A549 (cell line): ENCODE measurements around the gene GNB1L. TPM values are rescaled to one million over a fixed set of nuclear protein-coding genes. Genes with fewer than 3 reads are reported as not detected.

Experiments used
- ATAC-seq, 2 experiments: fragments of 200-7000 bp in 1 of 2; fragments of >200 bp in 1 of 2; cut with Nextera tagmentation in 1 of 2; cut with Tn5 transposase in 1 of 2; 3 replicates each; pipeline versions ENCODE4 v1.8.0 to v1.9.1; 2018 to 2020; ENCODE audit warnings: mild to moderate bottlenecking in 1 of 2, moderate library complexity in 1 of 2
- CTCF ChIA-PET: fragments of 300-600 bp; sonication (Branson Sonifier 250); formaldehyde crosslinking; extraction: SDS; loops from one replicate; lab custom pipeline; 2021; ENCODE audit warnings: antibody characterized with exemption, inconsistent platforms; lab: Yijun Ruan, JAX
- POLR2A ChIA-PET: fragments of 350-600 bp; formaldehyde crosslinking; extraction: SDS; loops from one replicate; lab custom pipeline; 2021; ENCODE audit warnings: antibody characterized with exemption, inconsistent platforms; lab: Yijun Ruan, JAX
- DNase-seq, 2 experiments: peaks; one replicate each; pipeline versions ENCODE4 v3.0.0 to v3.0.0-alpha.2; 2011 to 2016; ENCODE audit warnings: low read depth in 1 of 2, low spot score in 1 of 2
- FAIRE-seq: peaks from 2 replicates; lab custom pipeline; 2011; peaks lifted over from hg19 to GRCh38; lab: Jason Lieb, UNC
- H3K27ac ChIP-seq, 2 experiments: fragments of >200 bp; sonication (Bioruptor Twin); formaldehyde crosslinking; 3 replicates each; pipeline ENCODE4 v1.5.1; 2016 to 2017
- H3K4me1 ChIP-seq: fragments of >200 bp; sonication (Bioruptor Twin); formaldehyde crosslinking; 3 replicates; pipeline ENCODE4 v1.6.1; 2016
- H3K4me2 ChIP-seq: fragments of >200 bp; sonication (Bioruptor Twin); formaldehyde crosslinking; 3 replicates; pipeline ENCODE4 v1.6.1; 2016
- H3K4me3 ChIP-seq: fragments of >200 bp; sonication (Bioruptor Twin); formaldehyde crosslinking; 3 replicates; pipeline ENCODE4 v1.5.1; 2016
- H3K9me3 ChIP-seq: fragments of >200 bp; sonication (Bioruptor Twin); formaldehyde crosslinking; 3 replicates; pipeline ENCODE4 v1.6.1; 2016
- CBX2 ChIP-seq: fragments of 200-600 bp; sonication (generic); IDR thresholded peaks from 2 replicates; pipeline ENCODE4 v1.6.1; 2016; ENCODE audit warnings: low read depth, mild to moderate bottlenecking, borderline replicate concordance
- CEBPB ChIP-seq, 2 experiments: fragments of >200 bp in 1 of 2; sonication (Bioruptor Twin) in 1 of 2; formaldehyde crosslinking in 1 of 2; IDR thresholded peaks; 2 replicates each; pipeline ENCODE4 v1.6.1; 2012 to 2016
- ESRRA ChIP-seq: fragments of 150-350 bp; IDR thresholded peaks from 2 replicates; pipeline ENCODE4 v1.6.1; 2014; ENCODE audit warnings: mild to moderate bottlenecking, low read length, borderline replicate concordance
- HOXB13 ChIP-seq: fragments of 250-450 bp; sonication (Bioruptor Pico); IDR thresholded peaks from 2 replicates; pipeline ENCODE4 v1.5.0; 2020; ENCODE audit warnings: low read depth, mild to moderate bottlenecking, moderate library complexity
- KDM1A ChIP-seq: fragments of 200-600 bp; sonication (generic); IDR thresholded peaks from 2 replicates; pipeline ENCODE4 v1.6.1; 2016; ENCODE audit warnings: low read depth, mild to moderate bottlenecking
- KDM5A ChIP-seq: fragments of 200-600 bp; sonication (generic); IDR thresholded peaks from 2 replicates; pipeline ENCODE4 v1.6.1; 2016; ENCODE audit warnings: antibody characterized with exemption, mild to moderate bottlenecking
- MAFK ChIP-seq: fragments of 450-650 bp; IDR thresholded peaks from 2 replicates; pipeline ENCODE4 v1.6.1; 2014; ENCODE audit not compliant: partially characterized antibody
- NPAS2 ChIP-seq: fragments of 250-450 bp; sonication (Bioruptor Pico); IDR thresholded peaks from 2 replicates; pipeline ENCODE4 v1.8.0; 2022; ENCODE audit warnings: mild to moderate bottlenecking, moderate library complexity, borderline replicate concordance
- PHF8 ChIP-seq: fragments of 200-600 bp; sonication (generic); IDR thresholded peaks from 2 replicates; pipeline ENCODE4 v1.6.1; 2016; ENCODE audit warnings: low read depth, mild to moderate bottlenecking, antibody characterized with exemption, moderate library complexity, borderline replicate concordance
- RAD21 ChIP-seq, 2 experiments: fragments of >200 bp in 1 of 2; sonication (Bioruptor Twin) in 1 of 2; formaldehyde crosslinking in 1 of 2; IDR thresholded peaks in 1 of 2; conservative IDR thresholded peaks in 1 of 2; 2 replicates in 1 of 2; 3 replicates in 1 of 2; pipeline ENCODE4 v1.6.1; 2012 to 2018; ENCODE audit warnings: inconsistent platforms in 1 of 2
- RFX5 ChIP-seq: fragments of 450-650 bp; IDR thresholded peaks from 2 replicates; pipeline ENCODE4 v1.7.1; 2014; ENCODE audit warnings: antibody characterized with exemption, mild to moderate bottlenecking, moderate library complexity
- SMC3 ChIP-seq: fragments of >200 bp; sonication (Bioruptor Twin); formaldehyde crosslinking; IDR thresholded peaks from 3 replicates; pipeline ENCODE4 v1.6.1; 2018; ENCODE audit warnings: inconsistent platforms
- TFCP2L1 ChIP-seq: fragments of 250-450 bp; sonication (Bioruptor Pico); IDR thresholded peaks from 2 replicates; pipeline ENCODE4 v1.5.0; 2021; ENCODE audit warnings: mild to moderate bottlenecking
- ZC3H11A ChIP-seq: fragments of 450-650 bp; IDR thresholded peaks from 2 replicates; pipeline ENCODE4 v1.6.1; 2014; ENCODE audit warnings: antibody characterized with exemption, mild to moderate bottlenecking
- ZNF302 ChIP-seq: fragments of 250-450 bp; sonication (Bioruptor Pico); IDR thresholded peaks from 2 replicates; pipeline ENCODE4 v1.9.0; 2021; ENCODE audit warnings: inconsistent platforms, mild to moderate bottlenecking, moderate library complexity
- ZSCAN20 ChIP-seq: fragments of 250-450 bp; sonication (Bioruptor Pico); IDR thresholded peaks from 2 replicates; pipeline ENCODE4 v1.8.0; 2022; ENCODE audit warnings: mild to moderate bottlenecking, moderate library complexity
- WGBS: methylation state at CpG from one replicate; pipeline ENCODE4 v1.1.6; 2017; ENCODE audit errors: missing lambda C conversion rate; 5-methylcytosine and 5-hydroxymethylcytosine counted together
- polyA plus RNA-seq, 4 experiments: library from polyadenylated mRNA; depleted of rRNA in 3 of 4; stranded (reverse); fragments of >200 nt; fragmentation: RNase III in 1 of 4; extraction: RNeasy Plus Mini Kit Qiagen cat#74134 plus additional on column Dnase treatment in 1 of 4; gene quantifications; 2 replicates in 3 of 4; 3 replicates in 1 of 4; pipeline ENCODE4 v1.2.3, GENCODE V29; 2011 to 2017
- TF ChIP-seq, protein P1 (sequence below): fragments of 250-450 bp; sonication (Bioruptor Pico); IDR thresholded peaks from 2 replicates; pipeline ENCODE4 v1.5.0; 2021; ENCODE audit warnings: mild to moderate bottlenecking, moderate library complexity, borderline replicate concordance
- TF ChIP-seq, protein P2 (sequence below): fragments of >200 bp; sonication (Bioruptor Twin); formaldehyde crosslinking; IDR thresholded peaks from 2 replicates; pipeline ENCODE4 v1.6.1; 2016
- TF ChIP-seq, protein P3 (sequence below): IDR thresholded peaks from 2 replicates; pipeline ENCODE4 v1.6.1; 2012
- TF ChIP-seq, protein P4 (sequence below): fragments of 150-350 bp; IDR thresholded peaks from 2 replicates; pipeline ENCODE4 v1.6.1; 2014; ENCODE audit warnings: low read depth, mild to moderate bottlenecking, low read length

The GNB1L gene
- polyA plus RNA-seq, 2 of the 4 experiments (the other 2 are of a cell fraction) = 1.8 to 10.3 TPM

DNA sequence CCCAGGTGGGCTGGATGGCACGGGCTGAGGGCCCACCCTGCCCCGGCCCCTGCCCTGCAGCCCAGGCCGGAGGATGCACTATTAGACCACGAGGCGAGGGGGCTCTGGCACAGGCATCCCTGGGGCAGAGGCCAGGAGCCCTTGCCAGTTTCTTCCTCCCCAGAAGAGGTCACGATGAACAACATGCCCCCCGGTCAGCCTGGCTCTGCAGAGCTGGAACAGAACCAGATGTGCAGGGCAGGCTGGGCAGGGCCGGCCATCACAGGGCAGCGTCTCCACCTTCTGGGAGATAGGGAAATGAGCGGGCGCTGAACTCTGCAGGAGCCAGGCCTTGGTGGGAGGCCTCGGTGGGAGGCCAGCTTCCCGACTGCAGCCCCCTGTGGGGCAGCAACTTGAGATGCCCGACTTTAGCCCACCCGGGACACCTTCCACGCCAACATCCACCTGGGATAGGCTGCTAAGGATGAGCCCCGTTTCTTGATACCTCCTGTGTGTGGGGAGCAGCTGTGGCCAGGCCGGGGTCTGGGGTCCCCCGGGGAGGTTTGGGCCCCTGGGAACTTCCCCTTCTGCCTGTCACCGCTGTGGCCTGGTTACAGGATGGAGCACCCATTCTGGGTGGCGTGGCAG lies 21.8 kb upstream of the GNB1L start:
- Histone ChIP-seq H3K4me2 (peak overlapping the region; percentile 47; the same call in 2 of the 3 replicates), H3K4me1 (peaks cover 62% of the 10 kb centered on the region), H3K4me3 (no peak overlapping the region), H3K27ac (peak overlapping the region; percentile 47 to 92; a peak in 5 of 6 replicates)
- WGBS = 100% methylated on average over 2 of the region's 21 CpGs
- FAIRE-seq = no peak
- CTCF ChIA-PET = interaction anchor here (2.0 to 3.6 kb wide), 2 partner anchors 8 to 146 kb away, joined by 4 to 15 read pairs; no protein-coding TSS in a partner anchor
- peak; percentile 29 to 43; a peak in 2 of 5 replicates for TF ChIP-seq RAD21 (conservative IDR thresholded peaks at IDR 0.05 in 1 of 2, IDR thresholded peaks at IDR 0.05 in 1 of 2)
- no peak for TF ChIP-seq ZSCAN20 (CRISPR knock-in tag)
- TF ChIP-seq, all 56 proteins: peak for 1
- POLR2A ChIA-PET = no interaction called here
- no peak for ATAC-seq
- H3K9me3 ChIP-seq = no peaks in the 10 kb centered on the region
- peak in 1 of 2 experiments; percentile 27 for DNase-seq

DNA sequence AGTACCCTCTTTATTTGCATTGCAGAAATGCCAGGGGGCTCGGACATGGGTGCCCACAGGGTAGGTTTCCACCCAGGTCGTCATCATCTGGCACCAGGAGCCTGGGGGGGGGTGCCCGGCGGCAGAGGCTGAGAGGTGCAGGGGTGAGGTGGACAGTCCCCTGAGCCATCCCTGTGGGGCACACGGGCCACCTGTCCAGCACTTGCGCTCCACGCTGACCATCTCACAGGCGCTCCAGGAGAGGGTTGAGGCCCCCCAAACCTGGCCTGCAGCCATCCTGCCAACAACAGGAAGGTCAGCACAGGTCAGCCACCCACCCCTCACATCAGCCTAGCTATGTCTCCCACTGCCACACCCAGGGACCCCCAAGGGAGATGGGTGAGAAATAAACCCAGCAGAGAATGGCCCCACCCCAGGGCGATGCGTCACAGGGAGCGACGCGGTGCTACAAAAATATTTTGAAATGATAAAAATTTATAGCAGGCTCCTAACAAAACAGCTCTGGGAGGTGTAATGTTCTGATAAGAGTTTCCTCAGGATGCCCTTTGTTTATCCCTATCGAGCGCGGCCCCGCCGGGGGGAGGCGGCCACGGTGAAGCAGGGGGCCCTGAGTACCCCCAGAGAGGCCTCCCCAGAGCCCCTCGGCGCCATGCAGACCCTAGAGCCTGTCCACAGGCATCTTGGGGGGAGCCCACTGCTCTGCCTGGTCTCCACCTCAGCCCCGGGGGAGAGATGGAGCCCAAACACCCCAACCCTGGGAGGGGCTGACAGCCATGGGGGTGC lies 21.0 kb upstream of the GNB1L start:
- Histone ChIP-seq H3K4me2 (peak overlapping the region; percentile 47; the same call in 2 of the 3 replicates), H3K4me1 (peaks cover 57% of the 10 kb centered on the region), H3K27ac (peak overlapping the region; percentile 47 to 92; a peak in 5 of 6 replicates), H3K9me3 (no peaks in the 10 kb centered on the region)
- FAIRE-seq (no peak), DNase-seq (no peak)
- 36% methylated on average over 13 of the region's 23 CpGs for WGBS
- no peak for TF ChIP-seq SMC3
- TF ChIP-seq TFCP2L1 (CRISPR knock-in tag) = no peak
- no peak for TF ChIP-seq NPAS2 (CRISPR knock-in tag)
- no peak for TF ChIP-seq PHF8
- no peak for TF ChIP-seq ZC3H11A
- TF ChIP-seq, protein P1, sequence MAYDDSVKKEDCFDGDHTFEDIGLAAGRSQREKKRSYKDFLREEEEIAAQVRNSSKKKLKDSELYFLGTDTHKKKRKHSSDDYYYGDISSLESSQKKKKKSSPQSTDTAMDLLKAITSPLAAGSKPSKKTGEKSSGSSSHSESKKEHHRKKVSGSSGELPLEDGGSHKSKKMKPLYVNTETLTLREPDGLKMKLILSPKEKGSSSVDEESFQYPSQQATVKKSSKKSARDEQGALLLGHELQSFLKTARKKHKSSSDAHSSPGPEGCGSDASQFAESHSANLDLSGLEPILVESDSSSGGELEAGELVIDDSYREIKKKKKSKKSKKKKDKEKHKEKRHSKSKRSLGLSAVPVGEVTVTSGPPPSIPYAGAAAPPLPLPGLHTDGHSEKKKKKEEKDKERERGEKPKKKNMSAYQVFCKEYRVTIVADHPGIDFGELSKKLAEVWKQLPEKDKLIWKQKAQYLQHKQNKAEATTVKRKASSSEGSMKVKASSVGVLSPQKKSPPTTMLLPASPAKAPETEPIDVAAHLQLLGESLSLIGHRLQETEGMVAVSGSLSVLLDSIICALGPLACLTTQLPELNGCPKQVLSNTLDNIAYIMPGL (CRISPR knock-in tag) = no peak
- no peak for TF ChIP-seq HOXB13
- TF ChIP-seq CBX2 = no peak
- no peak for TF ChIP-seq MAFK
- TF ChIP-seq KDM1A = no peak
- TF ChIP-seq ZNF302 = no peak
- TF ChIP-seq, protein P2, sequence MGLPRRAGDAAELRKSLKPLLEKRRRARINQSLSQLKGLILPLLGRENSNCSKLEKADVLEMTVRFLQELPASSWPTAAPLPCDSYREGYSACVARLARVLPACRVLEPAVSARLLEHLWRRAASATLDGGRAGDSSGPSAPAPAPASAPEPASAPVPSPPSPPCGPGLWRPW = no peak
- no peak for TF ChIP-seq RAD21 (conservative IDR thresholded peaks at IDR 0.05 in 1 of 2, IDR thresholded peaks at IDR 0.05 in 1 of 2)
- no peak for TF ChIP-seq RFX5
- no peak for TF ChIP-seq KDM5A
- TF ChIP-seq, all 56 proteins: peak for 0
- H3K4me3 ChIP-seq = no peak overlapping the region
- CTCF ChIA-PET = interaction anchor here (1.1 to 3.6 kb wide), 3 partner anchors 9 to 146 kb away, joined by 4 to 15 read pairs (median 5); no protein-coding TSS in a partner anchor
- POLR2A ChIA-PET = no interaction called here
- no peak for ATAC-seq

DNA sequence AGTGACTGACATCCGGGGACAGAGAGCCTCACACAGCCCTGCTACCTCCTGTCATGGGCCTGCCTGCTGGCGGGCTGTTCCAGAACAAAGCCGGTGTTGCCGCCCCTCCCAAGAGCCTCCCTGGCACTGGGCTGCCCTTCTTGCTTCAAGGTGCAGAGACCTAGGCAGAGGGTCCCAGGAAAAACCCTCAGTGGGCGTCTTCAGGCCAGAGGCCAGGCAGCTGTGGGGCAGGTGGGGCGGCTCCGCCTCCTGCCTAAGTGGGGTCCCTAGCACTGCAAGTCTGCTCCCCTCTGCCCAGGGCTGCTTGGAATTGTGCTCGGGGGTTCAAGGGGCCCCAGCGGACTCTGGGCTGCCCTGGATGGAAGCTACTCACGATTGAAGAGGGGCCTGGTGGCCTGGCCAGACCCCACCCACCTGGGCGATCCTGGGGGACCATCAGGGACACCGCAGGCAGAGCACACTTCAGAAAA lies 20.4 kb upstream of the GNB1L start:
- ChIA-PET CTCF (interaction anchor here (1.1 to 3.6 kb wide), 3 partner anchors 10 to 145 kb away, joined by 4 to 15 read pairs (median 5); no protein-coding TSS in a partner anchor), POLR2A (no interaction called here)
- no peak for ATAC-seq
- WGBS = 100% methylated on average over 1 of the region's 12 CpGs
- Histone ChIP-seq H3K4me3 (no peak overlapping the region), H3K4me2 (no peak overlapping the region), H3K9me3 (no peaks in the 10 kb centered on the region), H3K27ac (peak overlapping the region in 1 of 2 experiments; percentile 92; a peak in 3 of 6 replicates), H3K4me1 (peaks cover 51% of the 10 kb centered on the region)
- TF ChIP-seq, protein P3, sequence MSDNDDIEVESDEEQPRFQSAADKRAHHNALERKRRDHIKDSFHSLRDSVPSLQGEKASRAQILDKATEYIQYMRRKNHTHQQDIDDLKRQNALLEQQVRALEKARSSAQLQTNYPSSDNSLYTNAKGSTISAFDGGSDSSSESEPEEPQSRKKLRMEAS = no peak
- TF ChIP-seq ZSCAN20 (CRISPR knock-in tag) = no peak
- no peak for TF ChIP-seq MAFK
- no peak for TF ChIP-seq CEBPB (IDR thresholded peaks at IDR 0.05)
- TF ChIP-seq RAD21 (conservative IDR thresholded peaks at IDR 0.05 in 1 of 2, IDR thresholded peaks at IDR 0.05 in 1 of 2) = no peak
- TF ChIP-seq RFX5 = no peak
- no peak for TF ChIP-seq ESRRA
- TF ChIP-seq, protein P4, sequence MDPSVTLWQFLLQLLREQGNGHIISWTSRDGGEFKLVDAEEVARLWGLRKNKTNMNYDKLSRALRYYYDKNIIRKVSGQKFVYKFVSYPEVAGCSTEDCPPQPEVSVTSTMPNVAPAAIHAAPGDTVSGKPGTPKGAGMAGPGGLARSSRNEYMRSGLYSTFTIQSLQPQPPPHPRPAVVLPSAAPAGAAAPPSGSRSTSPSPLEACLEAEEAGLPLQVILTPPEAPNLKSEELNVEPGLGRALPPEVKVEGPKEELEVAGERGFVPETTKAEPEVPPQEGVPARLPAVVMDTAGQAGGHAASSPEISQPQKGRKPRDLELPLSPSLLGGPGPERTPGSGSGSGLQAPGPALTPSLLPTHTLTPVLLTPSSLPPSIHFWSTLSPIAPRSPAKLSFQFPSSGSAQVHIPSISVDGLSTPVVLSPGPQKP = no peak
- no peak for DNase-seq
- FAIRE-seq = no peak
